NCI-H2196 treated with DMSO at 0.1 percent for 48 hours (cell line): ENCODE data around the gene KRT74.

Experiments used
- DNase-seq: peaks from one replicate; lab custom pipeline; 2025; ENCODE audit not compliant: unreplicated experiment; lab: John Stamatoyannopoulos, UW

The KRT74 gene

DNA sequence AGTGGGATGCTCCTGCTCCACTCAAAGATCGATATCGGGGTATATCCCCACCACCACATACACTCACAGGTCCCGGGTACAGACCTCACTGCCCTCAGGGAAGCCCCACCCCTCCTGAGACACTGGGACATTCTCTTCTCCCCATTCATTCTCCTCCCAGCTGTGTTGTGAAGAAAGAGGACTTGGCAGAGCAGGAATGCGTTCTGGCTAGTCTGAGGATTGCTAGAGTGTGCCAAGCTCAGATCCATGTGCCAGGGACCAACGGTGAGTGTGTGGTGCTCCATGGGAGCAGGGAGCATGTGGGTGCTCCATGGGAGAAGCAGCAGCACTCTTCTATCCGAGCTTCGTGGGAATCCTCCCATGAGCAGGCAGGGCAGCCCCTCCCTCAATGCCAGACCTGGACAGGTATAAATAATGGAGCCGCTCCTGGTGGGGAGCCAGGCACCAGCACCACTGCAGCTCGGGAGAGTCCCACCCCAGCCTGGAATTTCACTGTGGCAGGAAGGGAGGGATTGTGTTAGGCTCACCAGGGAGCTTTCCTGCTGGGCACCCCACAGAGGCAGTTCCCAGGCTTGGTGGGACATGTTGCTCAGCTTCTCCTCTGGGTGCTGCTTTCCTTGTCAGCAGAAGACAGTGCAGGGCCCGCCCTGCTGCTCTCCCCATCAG, 51.2 kb downstream of the KRT74 start:
- DNase-seq = no peak

DNA sequence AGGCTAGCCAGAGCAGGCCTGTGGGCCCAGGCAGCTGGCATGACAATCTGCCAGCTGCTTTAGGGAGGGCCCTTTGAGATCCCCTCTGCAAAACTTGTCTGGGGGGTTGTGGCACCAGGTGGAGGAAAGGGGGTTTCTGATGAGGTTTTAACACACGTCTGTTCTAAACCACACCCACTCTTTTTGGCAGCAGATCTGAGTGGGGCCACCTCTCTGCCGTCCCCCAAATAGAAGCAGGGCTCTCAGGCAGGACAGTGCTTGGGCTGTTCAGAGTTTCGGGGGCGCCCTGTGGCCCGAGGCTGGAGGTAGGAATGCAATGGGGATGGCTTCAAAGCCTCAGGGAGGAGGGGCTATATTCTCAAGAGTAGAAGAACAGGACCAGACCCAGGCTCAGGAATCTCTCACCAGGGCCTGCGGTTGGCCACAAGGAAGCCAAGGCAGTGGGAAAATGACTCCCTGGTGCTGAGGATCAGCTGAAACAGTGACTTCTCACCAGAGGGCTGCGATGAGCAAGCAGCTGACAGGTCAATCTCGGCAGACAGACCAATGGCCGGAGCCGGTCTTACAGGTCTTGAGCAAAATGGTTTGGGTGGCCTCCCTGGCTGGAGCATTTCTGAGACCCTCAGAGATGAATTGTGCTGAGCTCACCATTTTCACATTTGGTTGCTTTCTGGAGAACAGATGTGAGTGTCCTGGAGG, 51.9 kb downstream of the KRT74 start:
- no peak for DNase-seq

DNA sequence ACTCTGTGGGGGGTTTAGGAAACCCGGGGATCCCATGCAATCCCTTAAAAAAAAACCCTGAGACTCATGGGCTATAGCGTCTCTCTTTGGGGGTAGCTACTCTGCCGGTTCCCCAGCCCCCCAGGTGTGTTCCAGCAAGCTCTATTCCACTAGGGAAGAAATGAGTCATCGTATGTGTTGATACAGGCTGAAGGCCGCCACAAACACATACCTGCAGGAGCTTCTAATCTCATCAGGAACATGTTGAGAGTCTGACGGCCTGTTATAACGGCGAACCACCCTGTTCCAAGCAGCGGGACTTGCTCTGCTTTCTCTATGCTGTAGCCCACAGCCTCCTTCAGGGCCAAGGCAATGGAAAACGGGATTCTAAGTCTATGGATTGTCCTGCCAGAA, 52.5 kb downstream of the KRT74 start:
- DNase-seq = no peak

DNA sequence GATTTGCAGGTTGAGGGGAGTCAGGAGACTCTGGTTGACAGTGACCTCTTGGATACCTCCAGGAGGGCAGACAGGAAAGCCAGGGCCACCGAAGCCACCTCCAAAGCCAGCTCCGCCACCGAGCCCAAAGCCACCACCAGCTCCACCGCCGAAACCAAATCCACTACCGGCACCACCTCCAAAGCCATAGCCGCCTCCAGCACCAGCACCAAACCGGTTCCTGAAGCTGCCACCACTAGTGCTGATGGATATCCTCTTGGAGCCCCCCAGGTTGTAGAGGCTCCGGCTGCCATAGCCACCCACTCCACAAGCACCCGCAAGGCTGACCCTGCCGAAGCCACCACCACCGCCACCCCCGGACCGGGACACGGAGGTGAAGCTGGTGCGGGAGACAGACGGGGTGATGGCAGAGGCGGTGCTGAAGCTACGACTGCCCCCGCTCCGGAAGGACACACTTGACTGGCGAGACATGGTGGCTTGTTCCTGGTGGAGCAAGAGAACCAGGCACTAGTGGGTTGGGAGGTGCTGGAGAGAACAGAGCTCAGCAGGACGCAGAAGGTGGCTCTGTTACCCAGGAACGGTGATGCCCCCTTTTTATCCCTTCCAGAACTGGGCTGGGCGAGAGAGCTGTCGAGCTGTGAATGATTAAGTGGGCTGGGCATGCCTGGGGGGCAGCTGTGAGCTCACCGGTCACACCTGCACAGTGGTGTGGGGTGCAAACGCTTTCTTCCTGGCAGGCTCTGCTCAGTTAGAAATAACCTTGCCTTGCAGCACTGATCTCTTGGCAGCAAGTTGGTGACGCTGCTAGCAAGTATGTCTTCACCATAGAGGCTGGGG, 53.6 kb downstream of the KRT74 start, which contains the start of gene KRT5:
TSS of gene KRT5 (minus strand) at position 569 of the 837 bp plus-strand sequence. CDS start at position 471, 98 bp downstream.
- DNase-seq = no peak

DNA sequence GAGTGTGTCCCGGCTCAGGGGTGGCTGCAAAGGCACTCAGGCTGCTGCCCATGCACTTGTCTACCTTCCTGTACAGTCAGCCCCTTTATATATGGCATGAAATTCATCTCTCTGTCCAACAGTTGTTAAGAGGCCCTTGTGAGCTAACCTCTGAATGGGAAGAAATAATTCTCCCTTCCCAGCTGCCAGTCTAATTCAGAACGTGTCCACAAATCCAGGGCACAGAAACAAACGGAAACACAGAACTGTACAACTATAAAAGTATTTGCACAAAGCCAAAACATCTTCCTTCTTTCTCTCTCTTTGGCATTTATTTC, 54.3 kb downstream of the KRT74 start:
- DNase-seq = no peak

DNA sequence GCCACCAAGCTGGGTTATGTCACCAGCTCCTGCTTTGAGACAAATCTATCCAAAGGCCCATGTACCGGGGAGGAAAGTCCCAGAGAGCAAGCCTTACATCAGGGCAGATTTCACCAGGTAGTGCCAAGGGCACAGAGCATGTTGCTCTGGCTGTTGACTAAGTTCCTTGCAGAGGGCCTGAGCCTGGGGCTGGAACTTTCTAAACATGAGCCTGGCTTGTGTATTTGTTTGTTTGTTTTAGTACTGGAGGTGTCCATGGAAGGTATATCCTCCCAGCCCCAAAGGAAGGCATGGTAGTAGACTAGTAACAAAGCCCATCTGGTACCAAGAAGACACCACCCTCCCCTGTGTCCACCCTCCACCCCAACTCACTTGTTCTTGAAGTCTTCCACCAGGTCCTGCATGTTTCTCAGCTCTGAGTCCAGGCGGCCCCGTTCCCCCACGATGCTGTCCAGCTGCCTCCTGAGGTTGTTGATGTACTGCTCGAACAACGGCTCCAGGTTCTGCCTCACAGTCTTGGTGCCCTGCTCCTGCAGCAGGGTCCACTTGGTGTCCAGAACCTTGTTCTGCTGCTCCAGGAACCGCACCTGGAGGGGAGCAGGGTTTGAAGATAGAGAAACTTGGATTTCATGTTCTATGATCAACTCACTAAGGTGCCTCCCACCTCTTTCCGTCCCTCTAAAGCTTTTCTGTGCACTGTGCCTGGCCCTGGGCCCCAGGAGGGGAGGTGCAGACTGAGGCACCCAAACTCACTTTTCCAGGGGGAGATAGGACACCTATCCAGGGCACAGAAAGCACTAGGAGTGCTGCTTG, 54.9 kb downstream of the KRT74 start:
- DNase-seq = no peak

DNA sequence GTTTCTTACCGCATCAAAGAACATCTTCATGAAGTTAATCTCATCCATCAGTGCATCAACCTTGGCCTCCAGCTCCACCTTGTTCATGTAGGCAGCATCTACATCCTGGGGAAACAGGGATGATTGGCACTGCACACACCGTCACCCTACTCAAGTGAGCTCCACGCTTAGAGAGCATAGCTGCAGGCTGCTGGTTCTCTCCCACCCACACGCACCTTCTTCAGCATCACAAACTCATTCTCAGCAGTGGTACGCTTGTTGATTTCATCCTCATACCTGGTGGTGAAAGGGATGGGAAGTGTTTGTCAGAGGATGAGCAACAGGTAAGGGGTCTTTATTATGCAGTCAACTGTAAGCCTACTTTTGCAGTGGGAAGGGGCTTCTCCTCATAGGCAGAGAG, 55.8 kb downstream of the KRT74 start:
- no peak for DNase-seq

DNA sequence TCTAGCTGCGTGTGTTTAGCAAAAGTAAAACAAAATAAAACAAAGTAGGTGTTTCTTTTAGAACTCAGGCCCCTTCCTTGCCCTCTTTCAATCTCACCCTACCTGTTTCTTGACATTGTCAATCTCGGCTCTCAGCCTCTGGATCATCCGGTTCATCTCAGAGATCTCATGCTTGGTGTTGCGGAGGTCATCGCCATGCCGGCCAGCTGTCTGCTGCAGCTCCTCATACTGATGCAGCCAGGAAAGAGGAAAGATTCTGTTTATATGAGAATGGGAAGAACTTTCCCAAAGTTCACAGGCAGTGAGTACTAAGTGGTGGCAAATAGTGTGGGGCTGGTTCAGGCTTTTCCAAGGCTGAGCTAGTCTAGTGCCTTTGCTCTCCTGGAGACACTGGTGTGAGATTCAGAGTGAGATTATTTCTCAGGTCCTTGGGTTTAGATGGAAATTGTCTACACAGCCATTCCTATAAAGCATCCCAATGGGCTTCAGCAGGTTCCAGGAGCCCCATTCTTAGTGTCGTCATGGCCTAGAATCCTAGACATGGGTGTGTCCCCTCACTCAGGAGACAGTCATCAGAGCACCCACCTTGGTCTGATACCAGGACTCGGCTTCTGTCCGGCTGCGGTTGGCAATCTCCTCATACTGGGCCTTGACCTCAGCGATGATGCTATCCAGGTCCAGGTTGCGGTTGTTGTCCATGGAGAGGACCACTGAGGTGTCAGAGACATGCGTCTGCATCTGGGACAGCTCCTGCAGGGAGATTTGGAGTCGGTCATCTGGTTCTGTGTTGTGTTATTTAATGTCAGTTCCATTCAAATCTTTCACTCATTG, 56.4 kb downstream of the KRT74 start:
- DNase-seq = no peak

DNA sequence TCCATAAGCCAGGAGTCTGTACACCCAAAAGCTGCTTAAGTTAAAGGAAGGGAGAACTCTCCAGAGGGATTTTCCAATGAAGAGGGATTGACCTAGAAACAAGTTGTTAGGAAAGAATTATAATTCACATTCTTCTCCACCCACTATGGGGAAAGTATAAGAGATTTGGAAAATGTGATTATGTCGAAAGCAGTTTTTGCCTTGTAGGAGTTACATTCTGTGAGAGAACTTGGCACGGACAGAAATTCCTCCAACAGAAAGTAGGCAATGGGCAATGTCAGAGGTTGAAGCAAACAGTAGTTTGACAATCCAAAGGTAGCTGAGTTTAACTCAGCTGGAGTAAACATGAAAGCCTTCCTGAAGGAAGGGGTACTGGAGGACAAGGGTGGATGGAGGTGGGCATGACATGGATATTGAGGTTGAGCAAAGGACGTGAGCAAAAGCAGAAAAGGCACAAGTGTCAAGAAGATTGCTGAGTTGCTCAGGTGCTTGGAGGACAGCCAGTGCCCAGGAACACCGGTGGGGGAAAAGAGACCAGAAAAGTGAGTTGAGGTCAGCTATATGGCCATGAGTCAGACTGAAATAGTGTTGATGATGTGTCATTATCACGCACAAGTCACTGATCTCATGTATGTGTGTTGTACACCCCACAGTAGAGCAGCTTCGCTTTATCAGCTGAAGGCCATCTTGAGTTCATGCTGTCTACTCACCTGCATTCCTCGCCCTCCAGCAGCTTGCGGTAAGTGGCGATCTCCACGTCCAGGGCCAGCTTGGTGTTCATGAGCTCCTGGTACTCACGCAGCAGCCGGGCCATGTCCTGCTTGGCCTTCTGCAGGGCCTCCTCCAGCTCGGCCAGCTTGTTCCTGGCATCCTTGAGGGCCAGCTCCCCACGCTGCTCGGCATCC, 57.5 kb downstream of the KRT74 start:
- no peak for DNase-seq
